Liver (tissue), 9 donors: ENCODE measurements around the gene HADHB. TPM values are rescaled to one million over a fixed set of nuclear protein-coding genes. Genes with fewer than 3 reads are reported as not detected.

Experiments
- DNase-seq: peaks from one replicate; pipeline ENCODE4 v3.0.0-alpha.2; 2017; ENCODE audit warnings: low spot score
- H3K27ac ChIP-seq, 2 donors: one replicate each; pipeline ENCODE4 v1.7.0; 2013; ENCODE audit warnings: inconsistent platforms in 2 of 2, low read length in 2 of 2, control low read depth in 1 of 2, low read depth in 1 of 2, mild to moderate bottlenecking in 1 of 2
- H3K27me3 ChIP-seq, 4 donors: one replicate each; pipeline versions ENCODE4 v1.6.1 to v1.7.0; 2013; ENCODE audit warnings: low read length in 3 of 4, inconsistent platforms in 1 of 4, mild to moderate bottlenecking in 1 of 4, moderate library complexity in 1 of 4; ENCODE audit not compliant: control insufficient read depth in 4 of 4, insufficient read depth in 4 of 4
- H3K36me3 ChIP-seq, 4 donors: one replicate each; pipeline versions ENCODE4 v1.6.1 to v1.7.0; 2013; ENCODE audit warnings: low read length in 3 of 4, mild to moderate bottlenecking in 3 of 4, low read depth in 1 of 4, moderate library complexity in 1 of 4; ENCODE audit not compliant: control insufficient read depth in 4 of 4, insufficient read depth in 3 of 4
- H3K4me1 ChIP-seq, 4 donors: one replicate each; pipeline versions ENCODE4 v1.6.1 to v1.7.0; 2013; ENCODE audit warnings: low read length in 3 of 4, mild to moderate bottlenecking in 3 of 4, moderate library complexity in 1 of 4; ENCODE audit not compliant: control insufficient read depth in 4 of 4, insufficient read depth in 4 of 4
- H3K4me3 ChIP-seq, 3 donors: one replicate each; pipeline versions ENCODE4 v1.6.1 to v1.7.0; 2013; ENCODE audit warnings: low read length in 3 of 3, control low read depth in 1 of 3, low read depth in 1 of 3, mild to moderate bottlenecking in 1 of 3
- H3K9ac ChIP-seq, 2 donors: one replicate each; pipeline ENCODE4 v1.7.0; 2013; ENCODE audit warnings: low read length in 2 of 2, mild to moderate bottlenecking in 2 of 2, moderate library complexity in 2 of 2, control low read depth in 1 of 2, low read depth in 1 of 2
- H3K9me3 ChIP-seq, 4 donors: one replicate each; pipeline versions ENCODE4 v1.6.1 to v1.7.0; 2013; ENCODE audit warnings: low read length in 3 of 4; ENCODE audit not compliant: control insufficient read depth in 4 of 4
- ATF3 ChIP-seq: IDR thresholded peaks from 2 replicates; pipeline ENCODE4 v1.6.1; 2016; ENCODE audit warnings: antibody characterized with exemption
- CTCF ChIP-seq: fragments of 150-350 bp; IDR thresholded peaks from 2 replicates; pipeline ENCODE4 v1.5.1; 2017; ENCODE audit warnings: improper control_type of control experiment, low read depth, low read length; ENCODE audit not compliant: missing input control
- EGR1 ChIP-seq, 2 donors: IDR thresholded peaks; 2 replicates each; pipeline ENCODE4 v1.6.1; 2016 to 2018; ENCODE audit warnings: antibody characterized with exemption in 2 of 2, low read depth in 2 of 2
- FOXA1 ChIP-seq: IDR thresholded peaks from 2 replicates; pipeline ENCODE4 v1.6.1; 2016; ENCODE audit warnings: antibody characterized with exemption
- FOXA2 ChIP-seq: IDR thresholded peaks from 2 replicates; pipeline ENCODE4 v1.6.1; 2016; ENCODE audit warnings: antibody characterized with exemption
- GABPA ChIP-seq, 2 donors: IDR thresholded peaks in 1 of 2; conservative IDR thresholded peaks in 1 of 2; 2 replicates each; pipeline ENCODE4 v1.6.1; 2016; ENCODE audit warnings: antibody characterized with exemption in 2 of 2, mild to moderate bottlenecking in 1 of 2, moderate library complexity in 1 of 2
- HNF4A ChIP-seq, 2 donors: conservative IDR thresholded peaks; 2 replicates each; pipeline ENCODE4 v1.6.1; 2016; ENCODE audit warnings: antibody characterized with exemption in 2 of 2, mild to moderate bottlenecking in 2 of 2
- HNF4G ChIP-seq: IDR thresholded peaks from 2 replicates; pipeline ENCODE4 v1.6.1; 2016; ENCODE audit warnings: antibody characterized with exemption
- JUND ChIP-seq, 2 donors: IDR thresholded peaks; 2 replicates each; pipeline ENCODE4 v1.6.1; 2016; ENCODE audit warnings: antibody characterized with exemption in 2 of 2
- MAX ChIP-seq: IDR thresholded peaks from 2 replicates; pipeline ENCODE4 v1.6.1; 2016; ENCODE audit warnings: antibody characterized with exemption
- NR2F2 ChIP-seq: IDR thresholded peaks from 2 replicates; pipeline ENCODE4 v1.6.1; 2016; ENCODE audit warnings: antibody characterized with exemption
- RAD21 ChIP-seq, 2 donors: IDR thresholded peaks; 2 replicates each; pipeline ENCODE4 v1.6.1; 2016; ENCODE audit warnings: antibody characterized with exemption in 2 of 2, mild to moderate bottlenecking in 2 of 2
- REST ChIP-seq: IDR thresholded peaks from 2 replicates; pipeline ENCODE4 v1.6.1; 2016; ENCODE audit warnings: antibody characterized with exemption, mild to moderate bottlenecking
- RXRA ChIP-seq, 2 donors: IDR thresholded peaks; 2 replicates each; pipeline ENCODE4 v1.6.1; 2017 to 2018; ENCODE audit warnings: antibody characterized with exemption in 2 of 2, mild to moderate bottlenecking in 1 of 2
- SP1 ChIP-seq: IDR thresholded peaks from 2 replicates; pipeline ENCODE4 v1.6.1; 2018; ENCODE audit warnings: antibody characterized with exemption, mild to moderate bottlenecking
- TAF1 ChIP-seq: conservative IDR thresholded peaks from 2 replicates; pipeline ENCODE4 v1.6.1; 2016; ENCODE audit warnings: antibody characterized with exemption, mild to moderate bottlenecking
- ZBTB33 ChIP-seq: IDR thresholded peaks from 2 replicates; pipeline ENCODE4 v1.6.1; 2016; ENCODE audit warnings: antibody characterized with exemption
- WGBS: extraction: QIAGEN DNeasy Blood & Tissue Kit; methylation state at CpG from one replicate; pipeline ENCODE4 v1.1.7; 2013; 5-methylcytosine and 5-hydroxymethylcytosine counted together
- polyA plus RNA-seq, 2 donors: library from polyadenylated mRNA; stranded (reverse) in 1 of 2; unstranded in 1 of 2; fragments of 200-250 nt in 1 of 2; fragments of >200 nt in 1 of 2; fragmentation: Nextera tagmentation in 1 of 2; extraction: Ambion mirVana in 1 of 2; gene quantifications; one replicate each; pipeline versions ENCODE4 v1.2.1 to v1.2.3, GENCODE V29; 2013 to 2015
- total RNA-seq, 2 donors: library from RNA; depleted of rRNA; stranded (reverse); fragments of >200 nt; gene quantifications; one replicate each; pipeline ENCODE4 v1.2.3, GENCODE V29; 2014
- donor health status: healthy.
- donor health status: healthy.
- donor health status: healthy.
- donor health status: healthy.
- donor health status: healthy.

HADHB gene
- total and polyA plus RNA-seq, 4 donors: 103 to 284 (median 261) TPM

GRCh38 chr2:26316041-26316440, 71.3 kb downstream of the HADHB start:
- DNase-seq: no peak

GRCh38 chr2:26316845-26317244, 72.1 kb downstream of the HADHB start:
- no peak for DNase-seq
- no peak overlapping the region for H3K9ac ChIP-seq
- H3K4me1 ChIP-seq: no peaks in the 10 kb centered on the region
- no peaks in the 10 kb centered on the region for H3K36me3 ChIP-seq
- whole genome bisulfite sequencing: 95% methylated on average over 6 of the region's 6 CpGs
- H3K27ac ChIP-seq: no peak overlapping the region
- H3K9me3 ChIP-seq: no peaks in the 10 kb centered on the region
- H3K27me3 ChIP-seq: no peaks in the 10 kb centered on the region
- no peak for TF ChIP-seq EGR1 (IDR thresholded peaks at IDR 0.05; ENCODE audit: low read depth in 2 of 2)
- TF ChIP-seq FOXA2: no peak
- no peak for TF ChIP-seq RAD21 (IDR thresholded peaks at IDR 0.05)
- TF ChIP-seq HNF4G: no peak
- no peak for TF ChIP-seq GABPA (IDR thresholded peaks at IDR 0.05 in 1 of 2, conservative IDR thresholded peaks at IDR 0.05 in 1 of 2)
- TF ChIP-seq RXRA (IDR thresholded peaks at IDR 0.05): no peak
- no peak for TF ChIP-seq NR2F2
- TF ChIP-seq CTCF: no peak
- no peak overlapping the region for H3K4me3 ChIP-seq

More at GRCh38 chr2:26316041-26316440, 71.3 kb downstream of the HADHB start:
- no peaks in the 10 kb centered on the region for H3K9me3 ChIP-seq
- no peaks in the 10 kb centered on the region for H3K27me3 ChIP-seq
- no peaks in the 10 kb centered on the region for H3K36me3 ChIP-seq
- TF ChIP-seq RAD21 (IDR thresholded peaks at IDR 0.05) (peak in 1 of 2 donors; percentile 42), HNF4G (no peak)
- H3K9ac ChIP-seq: no peak overlapping the region
- no peak overlapping the region for H3K27ac ChIP-seq
- no peaks in the 10 kb centered on the region for H3K4me1 ChIP-seq
- H3K4me3 ChIP-seq: no peak overlapping the region
- WGBS: 78% methylated on average over 2 of the region's 2 CpGs

- WGBS: 92% methylated on average over 8 of the region's 8 CpGs
- Histone ChIP-seq H3K27ac (no peak overlapping the region), H3K36me3 (no peaks in the 10 kb centered on the region), H3K9ac (no peak overlapping the region), H3K27me3 (no peaks in the 10 kb centered on the region), H3K4me1 (no peaks in the 10 kb centered on the region), H3K9me3 (no peaks in the 10 kb centered on the region), H3K4me3 (no peak overlapping the region)
- DNase-seq: no peak
- TF ChIP-seq REST (no peak), TAF1 (no peak), RAD21 (IDR thresholded peaks at IDR 0.05) (no peak), EGR1 (IDR thresholded peaks at IDR 0.05; ENCODE audit: low read depth in 2 of 2) (no peak), JUND (IDR thresholded peaks at IDR 0.05) (no peak), ZBTB33 (no peak), NR2F2 (no peak), CTCF (no peak), HNF4G (no peak), ATF3 (no peak), FOXA1 (no peak), MAX (no peak), HNF4A (conservative IDR thresholded peaks at IDR 0.05) (no peak), SP1 (no peak), GABPA (IDR thresholded peaks at IDR 0.05 in 1 of 2, conservative IDR thresholded peaks at IDR 0.05 in 1 of 2) (no peak)
Measured at GRCh38 chr2:26317377-26318105, 72.8 kb downstream of the HADHB start.
